WTC11 (cell line): ENCODE measurements around the gene SRY. TPM values are rescaled to one million over a fixed set of nuclear protein-coding genes. Genes with fewer than 3 reads are reported as not detected.

ENCODE experiments used
- ATAC-seq: fragments of 200-7000 bp; cut with Tn5 transposase; 2 replicates; pipeline ENCODE4 v1.10.0; 2021; ENCODE audit warnings: mild to moderate bottlenecking, moderate library complexity
- CTCF ChIA-PET: fragments of 300-600 bp; sonication (Branson Sonifier 250); formaldehyde crosslinking; loops from one replicate; lab custom pipeline; 2021; ENCODE audit warnings: antibody characterized with exemption; lab: Charles Lee
- POLR2A ChIA-PET: fragments of 350-600 bp; sonication (Branson Sonifier 250); formaldehyde crosslinking; loops from one replicate; lab custom pipeline; 2021; ENCODE audit warnings: antibody characterized with exemption; lab: Charles Lee
- DNase-seq: peaks from one replicate; pipeline ENCODE4 v3.0.0; 2021; ENCODE audit warnings: low spot score
- H3K27ac Mint-ChIP-seq: 2 replicates; pipeline ENCODE4 v1.8.0; 2021; ENCODE audit warnings: mixed read lengths
- H3K27me3 Mint-ChIP-seq: 2 replicates; pipeline ENCODE4 v1.8.0; 2021; ENCODE audit warnings: low read depth, mild to moderate bottlenecking, moderate library complexity, mixed read lengths
- H3K36me3 Mint-ChIP-seq: 2 replicates; pipeline ENCODE4 v1.8.0; 2021; ENCODE audit warnings: mixed read lengths
- H3K4me1 Mint-ChIP-seq: 2 replicates; pipeline ENCODE4 v1.8.0; 2022; ENCODE audit warnings: mixed read lengths
- H3K4me3 Mint-ChIP-seq: 2 replicates; pipeline ENCODE4 v1.8.0; 2021; ENCODE audit warnings: mild to moderate bottlenecking, moderate library complexity, mixed read lengths
- H3K9me3 Mint-ChIP-seq: 2 replicates; pipeline ENCODE4 v1.8.0; 2021; ENCODE audit warnings: mixed read lengths
- ATF1 ChIP-seq: sonication (generic); formaldehyde crosslinking; IDR thresholded peaks from 2 replicates; pipeline ENCODE4 v1.8.1; 2023; ENCODE audit warnings: mild to moderate bottlenecking, moderate library complexity, missing genetic modification reagents
- CBFB ChIP-seq: sonication (generic); formaldehyde crosslinking; IDR thresholded peaks from 2 replicates; pipeline ENCODE4 v1.8.1; 2022; ENCODE audit warnings: mild to moderate bottlenecking, low read depth, missing genetic modification reagents
- CREB1 ChIP-seq: sonication (generic); formaldehyde crosslinking; IDR thresholded peaks from 2 replicates; pipeline ENCODE4 v1.8.0; 2023; ENCODE audit warnings: mild to moderate bottlenecking, missing genetic modification reagents
- FOXP4 ChIP-seq: sonication (generic); formaldehyde crosslinking; IDR thresholded peaks from 2 replicates; pipeline ENCODE4 v1.8.0; 2022; ENCODE audit warnings: mild to moderate bottlenecking, missing genetic modification reagents
- GABPB1 ChIP-seq: sonication (generic); formaldehyde crosslinking; IDR thresholded peaks from 2 replicates; pipeline ENCODE4 v1.8.1; 2023; ENCODE audit warnings: mild to moderate bottlenecking, missing genetic modification reagents
- GRHL2 ChIP-seq: fragments of 250-450 bp; sonication (Bioruptor Pico); IDR thresholded peaks from 2 replicates; pipeline ENCODE4 v1.8.0; 2022; ENCODE audit warnings: mild to moderate bottlenecking, moderate library complexity; ENCODE audit not compliant: insufficient replicate concordance, severe bottlenecking
- HMGA2 ChIP-seq: fragments of 250-450 bp; sonication (Bioruptor Pico); IDR thresholded peaks from 2 replicates; pipeline ENCODE4 v1.4.0; 2021; ENCODE audit warnings: mild to moderate bottlenecking, moderate library complexity
- JAZF1 ChIP-seq: fragments of 250-450 bp; sonication (Bioruptor Pico); IDR thresholded peaks from 2 replicates; pipeline ENCODE4 v1.9.0; 2021; ENCODE audit warnings: moderate library complexity, mild to moderate bottlenecking, inconsistent platforms
- NR2C2 ChIP-seq: sonication (generic); formaldehyde crosslinking; IDR thresholded peaks from 2 replicates; pipeline ENCODE4 v1.8.0; 2022; ENCODE audit warnings: mild to moderate bottlenecking, missing genetic modification reagents
- NR3C1 ChIP-seq: sonication (generic); formaldehyde crosslinking; conservative IDR thresholded peaks from 2 replicates; pipeline ENCODE4 v1.8.1; 2023; ENCODE audit warnings: low read depth, mild to moderate bottlenecking, missing genetic modification reagents
- PREB ChIP-seq: sonication (generic); formaldehyde crosslinking; IDR thresholded peaks from 2 replicates; pipeline ENCODE4 v1.8.1; 2022; ENCODE audit warnings: mild to moderate bottlenecking, missing genetic modification reagents, moderate library complexity, borderline replicate concordance
- SMAD4 ChIP-seq: sonication (generic); formaldehyde crosslinking; IDR thresholded peaks from 2 replicates; pipeline ENCODE4 v1.8.0; 2022; ENCODE audit warnings: mild to moderate bottlenecking, missing genetic modification reagents
- STAT6 ChIP-seq: sonication (generic); formaldehyde crosslinking; conservative IDR thresholded peaks from 2 replicates; pipeline ENCODE4 v1.8.1; 2023; ENCODE audit warnings: mild to moderate bottlenecking, low read depth, missing genetic modification reagents, moderate library complexity
- TCF7 ChIP-seq: sonication (generic); formaldehyde crosslinking; IDR thresholded peaks from 2 replicates; pipeline ENCODE4 v1.8.0; 2022; ENCODE audit warnings: mild to moderate bottlenecking, low read depth, missing genetic modification reagents, moderate library complexity
- TEAD4 ChIP-seq: sonication (generic); formaldehyde crosslinking; IDR thresholded peaks from 2 replicates; pipeline ENCODE4 v1.8.0; 2022; ENCODE audit warnings: mild to moderate bottlenecking, missing genetic modification reagents
- ZNF219 ChIP-seq: sonication (generic); formaldehyde crosslinking; IDR thresholded peaks from 2 replicates; pipeline ENCODE4 v1.8.0; 2023; ENCODE audit warnings: missing genetic modification reagents, mild to moderate bottlenecking, borderline replicate concordance
- ZNF423 ChIP-seq: fragments of 250-450 bp; sonication (Bioruptor Pico); IDR thresholded peaks from 2 replicates; pipeline ENCODE4 v2.1.2; 2022; ENCODE audit warnings: mild to moderate bottlenecking, moderate library complexity
- total RNA-seq: library from RNA; stranded (reverse); gene quantifications from 3 replicates; pipeline ENCODE4 v1.2.3, GENCODE V29; 2021
- TF ChIP-seq, protein P1 (sequence below): sonication (generic); formaldehyde crosslinking; IDR thresholded peaks from 2 replicates; pipeline ENCODE4 v1.8.0; 2022; ENCODE audit warnings: missing genetic modification reagents
- TF ChIP-seq, protein P2 (sequence below): fragments of 250-450 bp; sonication (Bioruptor Pico); IDR thresholded peaks from 2 replicates; pipeline ENCODE4 v1.9.0; 2021; ENCODE audit warnings: mild to moderate bottlenecking

The SRY gene
- total RNA-seq, 1 experiment from 2014 or later, result 5.2 TPM

- Mint-ChIP-seq H3K36me3 (no peaks in the 10 kb centered on the region), H3K27ac (no peak overlapping the region), H3K4me1 (peaks cover 33% of the 10 kb centered on the region)
- no peak for DNase-seq
- TF ChIP-seq TCF7, result no peak
- no peak for TF ChIP-seq CBFB (CRISPR knock-in tag)
- TF ChIP-seq PREB (CRISPR knock-in tag), result no peak
- TF ChIP-seq, protein P1, sequence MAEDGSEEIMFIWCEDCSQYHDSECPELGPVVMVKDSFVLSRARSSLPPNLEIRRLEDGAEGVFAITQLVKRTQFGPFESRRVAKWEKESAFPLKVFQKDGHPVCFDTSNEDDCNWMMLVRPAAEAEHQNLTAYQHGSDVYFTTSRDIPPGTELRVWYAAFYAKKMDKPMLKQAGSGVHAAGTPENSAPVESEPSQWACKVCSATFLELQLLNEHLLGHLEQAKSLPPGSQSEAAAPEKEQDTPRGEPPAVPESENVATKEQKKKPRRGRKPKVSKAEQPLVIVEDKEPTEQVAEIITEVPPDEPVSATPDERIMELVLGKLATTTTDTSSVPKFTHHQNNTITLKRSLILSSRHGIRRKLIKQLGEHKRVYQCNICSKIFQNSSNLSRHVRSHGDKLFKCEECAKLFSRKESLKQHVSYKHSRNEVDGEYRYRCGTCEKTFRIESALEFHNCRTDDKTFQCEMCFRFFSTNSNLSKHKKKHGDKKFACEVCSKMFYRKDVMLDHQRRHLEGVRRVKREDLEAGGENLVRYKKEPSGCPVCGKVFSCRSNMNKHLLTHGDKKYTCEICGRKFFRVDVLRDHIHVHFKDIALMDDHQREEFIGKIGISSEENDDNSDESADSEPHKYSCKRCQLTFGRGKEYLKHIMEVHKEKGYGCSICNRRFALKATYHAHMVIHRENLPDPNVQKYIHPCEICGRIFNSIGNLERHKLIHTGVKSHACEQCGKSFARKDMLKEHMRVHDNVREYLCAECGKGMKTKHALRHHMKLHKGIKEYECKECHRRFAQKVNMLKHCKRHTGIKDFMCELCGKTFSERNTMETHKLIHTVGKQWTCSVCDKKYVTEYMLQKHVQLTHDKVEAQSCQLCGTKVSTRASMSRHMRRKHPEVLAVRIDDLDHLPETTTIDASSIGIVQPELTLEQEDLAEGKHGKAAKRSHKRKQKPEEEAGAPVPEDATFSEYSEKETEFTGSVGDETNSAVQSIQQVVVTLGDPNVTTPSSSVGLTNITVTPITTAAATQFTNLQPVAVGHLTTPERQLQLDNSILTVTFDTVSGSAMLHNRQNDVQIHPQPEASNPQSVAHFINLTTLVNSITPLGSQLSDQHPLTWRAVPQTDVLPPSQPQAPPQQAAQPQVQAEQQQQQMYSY (CRISPR knock-in tag), result no peak
- no peak for TF ChIP-seq CREB1
- no peak for TF ChIP-seq FOXP4 (CRISPR knock-in tag)
- TF ChIP-seq HMGA2 (CRISPR knock-in tag), result no peak
- no peak for TF ChIP-seq JAZF1 (CRISPR knock-in tag)
- TF ChIP-seq ZNF219 (CRISPR knock-in tag), result no peak
- TF ChIP-seq NR3C1 (CRISPR knock-in tag), result no peak
- TF ChIP-seq, all 79 proteins: peak for 0
- H3K4me3 Mint-ChIP-seq, result no peak overlapping the region
- H3K9me3 Mint-ChIP-seq, result no peaks in the 10 kb centered on the region
- ChIA-PET CTCF (no interaction called here), POLR2A (no interaction called here)
- H3K27me3 Mint-ChIP-seq, result peaks cover 9% of the 10 kb centered on the region
- ATAC-seq, result no peak
Measured at GRCh38 chrY:2789756-2790155, 2.3 kb upstream of the SRY start.

DNA sequence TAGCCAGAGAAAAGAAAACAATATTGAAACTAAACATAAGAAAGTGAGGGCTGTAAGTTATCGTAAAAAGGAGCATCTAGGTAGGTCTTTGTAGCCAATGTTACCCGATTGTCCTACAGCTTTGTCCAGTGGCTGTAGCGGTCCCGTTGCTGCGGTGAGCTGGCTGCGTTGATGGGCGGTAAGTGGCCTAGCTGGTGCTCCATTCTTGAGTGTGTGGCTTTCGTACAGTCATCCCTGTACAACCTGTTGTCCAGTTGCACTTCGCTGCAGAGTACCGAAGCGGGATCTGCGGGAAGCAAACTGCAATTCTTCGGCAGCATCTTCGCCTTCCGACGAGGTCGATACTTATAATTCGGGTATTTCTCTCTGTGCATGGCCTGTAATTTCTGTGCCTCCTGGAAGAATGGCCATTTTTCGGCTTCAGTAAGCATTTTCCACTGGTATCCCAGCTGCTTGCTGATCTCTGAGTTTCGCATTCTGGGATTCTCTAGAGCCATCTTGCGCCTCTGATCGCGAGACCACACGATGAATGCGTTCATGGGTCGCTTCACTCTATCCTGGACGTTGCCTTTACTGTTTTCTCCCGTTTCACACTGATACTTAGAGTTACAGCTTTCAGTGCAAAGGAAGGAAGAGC is 488 bp downstream of the SRY start:
- Mint-ChIP-seq H3K36me3 (no peaks in the 10 kb centered on the region), H3K9me3 (no peaks in the 10 kb centered on the region), H3K4me1 (peaks cover 37% of the 10 kb centered on the region), H3K4me3 (peak overlapping the region; percentile 86), H3K27me3 (peaks cover 9% of the 10 kb centered on the region), H3K27ac (peak overlapping the region; percentile 98)
- ChIA-PET CTCF (no interaction called here), POLR2A (no interaction called here)
- DNase-seq (no peak), ATAC-seq (peak; percentile 69)
- TF ChIP-seq GABPB1 (CRISPR knock-in tag), result no peak
- no peak for TF ChIP-seq STAT6 (CRISPR knock-in tag)
- no peak for TF ChIP-seq ZNF423 (CRISPR knock-in tag)
- no peak for TF ChIP-seq GRHL2 (CRISPR knock-in tag)
- no peak for TF ChIP-seq CBFB (CRISPR knock-in tag)
- TF ChIP-seq, protein P2, sequence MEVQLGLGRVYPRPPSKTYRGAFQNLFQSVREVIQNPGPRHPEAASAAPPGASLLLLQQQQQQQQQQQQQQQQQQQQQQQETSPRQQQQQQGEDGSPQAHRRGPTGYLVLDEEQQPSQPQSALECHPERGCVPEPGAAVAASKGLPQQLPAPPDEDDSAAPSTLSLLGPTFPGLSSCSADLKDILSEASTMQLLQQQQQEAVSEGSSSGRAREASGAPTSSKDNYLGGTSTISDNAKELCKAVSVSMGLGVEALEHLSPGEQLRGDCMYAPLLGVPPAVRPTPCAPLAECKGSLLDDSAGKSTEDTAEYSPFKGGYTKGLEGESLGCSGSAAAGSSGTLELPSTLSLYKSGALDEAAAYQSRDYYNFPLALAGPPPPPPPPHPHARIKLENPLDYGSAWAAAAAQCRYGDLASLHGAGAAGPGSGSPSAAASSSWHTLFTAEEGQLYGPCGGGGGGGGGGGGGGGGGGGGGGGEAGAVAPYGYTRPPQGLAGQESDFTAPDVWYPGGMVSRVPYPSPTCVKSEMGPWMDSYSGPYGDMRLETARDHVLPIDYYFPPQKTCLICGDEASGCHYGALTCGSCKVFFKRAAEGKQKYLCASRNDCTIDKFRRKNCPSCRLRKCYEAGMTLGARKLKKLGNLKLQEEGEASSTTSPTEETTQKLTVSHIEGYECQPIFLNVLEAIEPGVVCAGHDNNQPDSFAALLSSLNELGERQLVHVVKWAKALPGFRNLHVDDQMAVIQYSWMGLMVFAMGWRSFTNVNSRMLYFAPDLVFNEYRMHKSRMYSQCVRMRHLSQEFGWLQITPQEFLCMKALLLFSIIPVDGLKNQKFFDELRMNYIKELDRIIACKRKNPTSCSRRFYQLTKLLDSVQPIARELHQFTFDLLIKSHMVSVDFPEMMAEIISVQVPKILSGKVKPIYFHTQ, result no peak
- no peak for TF ChIP-seq TEAD4 (CRISPR knock-in tag)
- no peak for TF ChIP-seq NR2C2 (CRISPR knock-in tag)
- no peak for TF ChIP-seq SMAD4 (CRISPR knock-in tag)
- no peak for TF ChIP-seq FOXP4 (CRISPR knock-in tag)
- TF ChIP-seq ATF1 (CRISPR knock-in tag), result no peak
